Activated CD8-positive, alpha-beta memory T cell treated with anti-CD3 and anti-CD28 coated beads, Interleukin-2, amount 50 U/mL, for 24 hours (primary cell): ENCODE data around the gene LDLRAD4.

ENCODE experiments used
- DNase-seq: peaks from one replicate; pipeline ENCODE4 v3.0.0-alpha.2; 2020; ENCODE audit errors: extremely low read depth

LDLRAD4 gene

GRCh38 chr18:13550418-13551304, 332.1 kb downstream of the LDLRAD4 start:
- no peak for DNase-seq

- DNase-seq, result no peak
These were observed 332.7 kb downstream of the LDLRAD4 start for GRCh38 chr18:13551305-13551603.

- DNase-seq, result no peak
These were observed 333.5 kb downstream of the LDLRAD4 start for GRCh38 chr18:13551841-13552733.

GRCh38 chr18:13553449-13553848, 334.9 kb downstream of the LDLRAD4 start:
- DNase-seq, result no peak

GRCh38 chr18:13555192-13555591, 336.6 kb downstream of the LDLRAD4 start:
- DNase-seq, result no peak

GRCh38 chr18:13555865-13556264, 337.3 kb downstream of the LDLRAD4 start:
- DNase-seq, result no peak

- DNase-seq, result no peak
These were observed 337.9 kb downstream of the LDLRAD4 start for GRCh38 chr18:13556502-13556901.

GRCh38 chr18:13558124-13558523, 339.6 kb downstream of the LDLRAD4 start:
- no peak for DNase-seq

- no peak for DNase-seq
These were observed 340.2 kb downstream of the LDLRAD4 start for GRCh38 chr18:13558790-13559189.

- DNase-seq, result no peak
These were observed 341.2 kb downstream of the LDLRAD4 start for GRCh38 chr18:13559754-13560153.

GRCh38 chr18:13560306-13560705, 341.7 kb downstream of the LDLRAD4 start:
- DNase-seq, result no peak

- peak; percentile 82 for DNase-seq
These were observed 344.0 kb downstream of the LDLRAD4 start for GRCh38 chr18:13562494-13563029.

- DNase-seq, result no peak
These were observed 344.8 kb downstream of the LDLRAD4 start for GRCh38 chr18:13563390-13563805.

GRCh38 chr18:13564579-13564978, 346.0 kb downstream of the LDLRAD4 start:
- DNase-seq, result no peak

GRCh38 chr18:13565228-13565627, 346.7 kb downstream of the LDLRAD4 start:
- no peak for DNase-seq

- DNase-seq, result no peak
These were observed 348.6 kb downstream of the LDLRAD4 start for GRCh38 chr18:13566941-13567746.

- DNase-seq, result no peak
These were observed 350.2 kb downstream of the LDLRAD4 start for GRCh38 chr18:13568443-13569392.

GRCh38 chr18:13570216-13570615, 351.7 kb downstream of the LDLRAD4 start:
- no peak for DNase-seq

GRCh38 chr18:13570856-13571495, 352.4 kb downstream of the LDLRAD4 start:
- no peak for DNase-seq

GRCh38 chr18:13572148-13572547, 353.6 kb downstream of the LDLRAD4 start:
- DNase-seq, result no peak
